Psoas muscle (tissue), 8 donors: Measurements from ENCODE around the gene ATP2C1. TPM values are rescaled to one million over a fixed set of nuclear protein-coding genes. Genes with fewer than 3 reads are reported as not detected.
"Not testable (repeated sequence)": the region's sequence is repeated elsewhere in the genome, so short reads cannot be mapped to it uniquely, and the experiment has no call there.

Experiments used
- ATAC-seq, 4 donors: fragments of 200-7000 bp; cut with Tn5 transposase; one replicate each; pipeline ENCODE4 v1.9.1; 2020; ENCODE audit warnings: moderate library complexity in 3 of 4, mild to moderate bottlenecking in 2 of 4
- DNase-seq, 2 donors: peaks; one replicate each; pipeline ENCODE4 v3.0.0-alpha.2; 2020
- H3K27ac ChIP-seq: fragments of 200-600 bp; one replicate; pipeline ENCODE4 v1.8.0; 2022
- H3K27me3 ChIP-seq, 3 donors: fragments of 200-600 bp in 1 of 3; one replicate each; pipeline versions ENCODE4 v1.6.1 to v1.8.0; 2013 to 2022; ENCODE audit warnings: low read length in 2 of 3, mild to moderate bottlenecking in 2 of 3, moderate library complexity in 1 of 3; ENCODE audit not compliant: insufficient read depth in 3 of 3
- H3K36me3 ChIP-seq, 2 donors: fragments of 200-600 bp in 1 of 2; one replicate each; pipeline versions ENCODE4 v1.6.1 to v1.8.0; 2013 to 2022; ENCODE audit warnings: low read depth in 1 of 2, mild to moderate bottlenecking in 1 of 2, moderate library complexity in 1 of 2; ENCODE audit not compliant: insufficient read depth in 1 of 2
- H3K4me1 ChIP-seq: fragments of 200-600 bp; one replicate; pipeline ENCODE4 v1.8.0; 2022
- H3K4me3 ChIP-seq: fragments of 200-600 bp; one replicate; pipeline ENCODE4 v1.8.0; 2022; ENCODE audit warnings: mild to moderate bottlenecking
- H3K9me3 ChIP-seq: fragments of 200-600 bp; one replicate; pipeline ENCODE4 v1.8.0; 2022
- CTCF ChIP-seq: fragments of 200-600 bp; IDR thresholded peaks from one replicate; pipeline ENCODE4 v1.8.0; 2022; ENCODE audit warnings: antibody characterized with exemption
- WGBS, 3 donors: extraction: QIAGEN DNeasy Blood & Tissue Kit; methylation state at CpG; one replicate each; pipeline versions ENCODE4 v1.1.6 to v1.1.7; 2013; 5-methylcytosine and 5-hydroxymethylcytosine counted together
- intact Hi-C, 2 donors: fragments of 100-400 bp; cut with DNase I; formaldehyde crosslinking; loops; one replicate each; pipeline versions ENCODE4 v1.11.0 to v1.14.2; 2022
- polyA plus RNA-seq, 3 donors: library from polyadenylated mRNA; stranded (reverse); fragments of 200-250 nt; gene quantifications; one replicate each; pipeline ENCODE4 v1.2.3, GENCODE V29; 2013
- total RNA-seq, 4 donors: library from RNA; stranded (reverse); fragmentation: NEBNext Ultra II Directional in 2 of 4; extraction: Animal tissue kit (Norgen Biotek cat#: 25700) in 2 of 4; gene quantifications; one replicate each; pipeline versions ENCODE4 v1.2.1 to v1.2.4, GENCODE V29; 2021 to 2023
- donor health status: healthy with polysubstance abuse.
- donor health status: DM: no; HTN: no; CAD: no; lungs with moderate emphysema.
- donor health status: Bipolar disorder and iron deficiency.
- donor health status: healthy.
- donor health status: DM: yes; HTN: yes; CAD: no.
- donor health status: DM: no; HTN: no; CAD: no.
- donor health status: DM: no; HTN: no; CAD: no.
- donor health status: DM: yes; HTN: yes; CAD: no.

The ATP2C1 gene
- total and polyA plus RNA-seq, 7 donors: 20.5 to 46.2 (median 30.6) TPM

GRCh38 chr3:130971208-130971607 is 77.3 kb downstream of the ATP2C1 start:
- H3K4me3 ChIP-seq: no peak overlapping the region
- intact Hi-C loops: no loop called here
- H3K4me1 ChIP-seq: no peaks in the 10 kb centered on the region
- H3K36me3 ChIP-seq: peaks cover 4 to 84% of the 10 kb centered on the region in 2 donors
- TF ChIP-seq CTCF: no peak
- no peak for ATAC-seq
- DNase-seq: no peak
- no peaks in the 10 kb centered on the region for H3K27me3 ChIP-seq
- H3K9me3 ChIP-seq: no peaks in the 10 kb centered on the region
- no peak overlapping the region for H3K27ac ChIP-seq

- H3K9me3 ChIP-seq, DNase-seq, intact Hi-C loops, ATAC-seq, H3K4me3 ChIP-seq, H3K4me1 ChIP-seq, H3K27ac ChIP-seq, H3K27me3 ChIP-seq: not testable (repeated sequence)
- 100% methylated on average over 2 of the region's 2 CpGs for WGBS, 3 donors
- peaks cover 4 to 82% of the 10 kb centered on the region in 2 donors for H3K36me3 ChIP-seq
Observed at GRCh38 chr3:130972592-130972991, 78.7 kb downstream of the ATP2C1 start.

- intact Hi-C loops: no loop called here
- TF ChIP-seq CTCF: no peak
- Histone ChIP-seq H3K4me1 (no peaks in the 10 kb centered on the region), H3K4me3 (no peak overlapping the region), H3K36me3 (peaks cover 4 to 74% of the 10 kb centered on the region in 2 donors), H3K27me3 (no peaks in the 10 kb centered on the region), H3K27ac (no peak overlapping the region), H3K9me3 (no peaks in the 10 kb centered on the region)
- WGBS, 3 donors: 90 to 92% (median 92%) methylated on average over 5 of the region's 5 CpGs
- DNase-seq (no peak), ATAC-seq (no peak)
Observed at GRCh38 chr3:130973406-130973805, 79.5 kb downstream of the ATP2C1 start.

GRCh38 chr3:130974201-130974600 is 80.3 kb downstream of the ATP2C1 start:
- ATAC-seq (no peak), DNase-seq (no peak)
- Histone ChIP-seq H3K4me3 (no peak overlapping the region), H3K27ac (no peak overlapping the region), H3K9me3 (no peaks in the 10 kb centered on the region), H3K27me3 (no peaks in the 10 kb centered on the region), H3K36me3 (peaks cover 4 to 73% of the 10 kb centered on the region in 2 donors), H3K4me1 (no peaks in the 10 kb centered on the region)
- intact Hi-C loops: no loop called here
- no peak for TF ChIP-seq CTCF
- WGBS, 3 donors: 84 to 93% (median 85%) methylated on average over 2 of the region's 2 CpGs

- no peaks in the 10 kb centered on the region for H3K4me1 ChIP-seq
- ATAC-seq (no peak), DNase-seq (no peak)
- peaks cover 4 to 72% of the 10 kb centered on the region in 2 donors for H3K36me3 ChIP-seq
- H3K27me3 ChIP-seq: no peaks in the 10 kb centered on the region
- TF ChIP-seq CTCF: no peak
- H3K4me3 ChIP-seq: no peak overlapping the region
- H3K27ac ChIP-seq: no peak overlapping the region
- intact Hi-C loops: no loop called here
- 93 to 98% (median 93%) methylated on average over 3 of the region's 3 CpGs for WGBS, 3 donors
- H3K9me3 ChIP-seq: no peaks in the 10 kb centered on the region
Observed at GRCh38 chr3:130975251-130975650, 81.4 kb downstream of the ATP2C1 start.
